Right lobe of liver (tissue), 6 donors: ENCODE measurements around the gene P4HA3. TPM values are rescaled to one million over a fixed set of nuclear protein-coding genes. Genes with fewer than 3 reads are reported as not detected.
A peak's percentile ranks its signal among the peaks of the same experiment; 100 is the strongest.

Experiments used
- ATAC-seq, 4 donors: fragments of 200-7000 bp; cut with Tn5 transposase; one replicate each; pipeline ENCODE4 v1.9.1; 2020; ENCODE audit warnings: mild to moderate bottlenecking in 4 of 4, moderate library complexity in 4 of 4
- DNase-seq, 3 donors: peaks; one replicate each; pipeline ENCODE4 v3.0.0-alpha.2; 2020
- H3K27ac ChIP-seq, 3 donors: fragments of 200-600 bp; one replicate each; pipeline ENCODE4 v1.8.0; 2022
- H3K27me3 ChIP-seq, 2 donors: fragments of 200-600 bp; one replicate each; pipeline ENCODE4 v1.8.0; 2022
- H3K36me3 ChIP-seq, 4 donors: fragments of 200-600 bp; sonication (generic) in 1 of 4; one replicate each; pipeline versions ENCODE4 v1.5.1 to v1.8.0; 2017 to 2022; ENCODE audit warnings: control low read depth in 1 of 4
- H3K4me1 ChIP-seq, 4 donors: fragments of 200-600 bp; sonication (generic) in 1 of 4; one replicate each; pipeline versions ENCODE4 v1.5.1 to v1.8.0; 2017 to 2022; ENCODE audit warnings: control low read depth in 1 of 4
- H3K4me3 ChIP-seq, 3 donors: fragments of 200-600 bp; one replicate each; pipeline ENCODE4 v1.8.0; 2022
- H3K9me3 ChIP-seq, 4 donors: fragments of 200-600 bp; sonication (generic) in 1 of 4; one replicate each; pipeline versions ENCODE4 v1.5.1 to v1.8.0; 2017 to 2022; ENCODE audit warnings: control low read depth in 1 of 4
- CTCF ChIP-seq, 4 donors: fragments of 200-600 bp in 3 of 4; fragments of 450-650 bp in 1 of 4; IDR thresholded peaks; one replicate each; pipeline versions ENCODE4 v1.5.1 to v1.8.0; 2016 to 2022; ENCODE audit warnings: antibody characterized with exemption in 4 of 4, mild to moderate bottlenecking in 2 of 4
- POLR2A ChIP-seq: fragments of 450-650 bp; IDR thresholded peaks from one replicate; pipeline ENCODE4 v1.6.1; 2017; ENCODE audit warnings: antibody characterized with exemption, mild to moderate bottlenecking
- WGBS: methylation state at CpG from one replicate; pipeline ENCODE4 v1.1.6; 2018; ENCODE audit warnings: low coverage, low lambda C conversion rate; ENCODE audit not compliant: insufficient coverage; ENCODE audit errors: missing lambda C conversion rate; 5-methylcytosine and 5-hydroxymethylcytosine counted together
- intact Hi-C, 2 donors: fragments of 100-400 bp; cut with DNase I; formaldehyde crosslinking; loops; one replicate each; pipeline versions ENCODE4 v1.11.2 to v1.14.1; 2022
- total RNA-seq, 6 experiments: library from RNA; depleted of rRNA in 2 of 6; stranded (reverse); fragments of >200 nt in 2 of 6; fragmentation: NEBNext Ultra II Directional in 3 of 6; extraction: Animal tissue kit (Norgen Biotek cat#: 25700) in 3 of 6; gene quantifications; one replicate each; pipeline versions ENCODE4 v1.1.0 to v1.2.4, GENCODE V29; 2016 to 2023
- donor health status: DM: no; HTN: yes; CAD: no.
- donor health status: DM: no; HTN: no; CAD: no.
- donor health status: DM: no; HTN: no; CAD: no.
- donor health status: DM: no; HTN: yes; CAD: no.
- donor health status: DM: no; HTN: yes; CAD: no.

P4HA3 gene
- total RNA-seq, 6 experiments from 2014 or later = 0.12 to 2.1 (median 0.78) TPM; not detected in 1

GRCh38 chr11:74347381-74347780 is 35.9 kb upstream of the P4HA3 start:
- intact Hi-C loops = no loop called here
- 23% methylated on average over 2 of the region's 2 CpGs for WGBS
- TF ChIP-seq POLR2A (no peak), CTCF (IDR thresholded peaks at IDR 0.05) (no peak)
- H3K4me3 ChIP-seq = no peak overlapping the region
- H3K27ac ChIP-seq = no peak overlapping the region
- no peaks in the 10 kb centered on the region for H3K27me3 ChIP-seq
- peak in 2 of 4 donors; percentile 31 to 49 for ATAC-seq
- no peaks in the 10 kb centered on the region for H3K4me1 ChIP-seq
- no peaks in the 10 kb centered on the region for H3K9me3 ChIP-seq
- DNase-seq = no peak
- H3K36me3 ChIP-seq = no peaks in the 10 kb centered on the region

- H3K36me3 ChIP-seq = no peaks in the 10 kb centered on the region
- intact Hi-C loops = no loop called here
- no peak overlapping the region for H3K27ac ChIP-seq
- no peaks in the 10 kb centered on the region for H3K4me1 ChIP-seq
- H3K4me3 ChIP-seq = no peak overlapping the region
- H3K27me3 ChIP-seq = no peaks in the 10 kb centered on the region
- 33% methylated on average over 1 of the region's 1 CpG for WGBS
- DNase-seq (no peak), ATAC-seq (no peak)
- no peaks in the 10 kb centered on the region for H3K9me3 ChIP-seq
- TF ChIP-seq CTCF (IDR thresholded peaks at IDR 0.05) = no peak
- no peak for TF ChIP-seq POLR2A
Measured at GRCh38 chr11:74345420-74345819, 34.0 kb upstream of the P4HA3 start.

GRCh38 chr11:74341921-74342320 is 30.5 kb upstream of the P4HA3 start:
- intact Hi-C loops = no loop called here
- H3K4me3 ChIP-seq = no peak overlapping the region
- H3K4me1 ChIP-seq = no peaks in the 10 kb centered on the region
- no peaks in the 10 kb centered on the region for H3K36me3 ChIP-seq
- ATAC-seq (peak in 2 of 4 donors; percentile 25 to 35), DNase-seq (no peak)
- H3K9me3 ChIP-seq = no peaks in the 10 kb centered on the region
- no peak overlapping the region for H3K27ac ChIP-seq
- TF ChIP-seq CTCF (IDR thresholded peaks at IDR 0.05) (no peak), POLR2A (no peak)
- WGBS = 71% methylated on average over 1 of the region's 1 CpG
- H3K27me3 ChIP-seq = no peaks in the 10 kb centered on the region

GRCh38 chr11:74339619-74340018 is 28.2 kb upstream of the P4HA3 start:
- Histone ChIP-seq H3K36me3 (no peaks in the 10 kb centered on the region), H3K9me3 (no peaks in the 10 kb centered on the region), H3K4me1 (no peaks in the 10 kb centered on the region), H3K4me3 (no peak overlapping the region), H3K27me3 (no peaks in the 10 kb centered on the region), H3K27ac (no peak overlapping the region)
- intact Hi-C loops = no loop called here
- ATAC-seq (no peak), DNase-seq (no peak)
- TF ChIP-seq POLR2A (no peak), CTCF (IDR thresholded peaks at IDR 0.05) (no peak)

GRCh38 chr11:74338963-74339362 is 27.5 kb upstream of the P4HA3 start:
- intact Hi-C loops = no loop called here
- Histone ChIP-seq H3K4me3 (no peak overlapping the region), H3K9me3 (no peaks in the 10 kb centered on the region), H3K4me1 (no peaks in the 10 kb centered on the region), H3K36me3 (no peaks in the 10 kb centered on the region), H3K27ac (no peak overlapping the region), H3K27me3 (no peaks in the 10 kb centered on the region)
- TF ChIP-seq CTCF (IDR thresholded peaks at IDR 0.05) = no peak
- TF ChIP-seq POLR2A = no peak
- DNase-seq (no peak), ATAC-seq (no peak)
- WGBS = 48% methylated on average over 6 of the region's 6 CpGs
